ENCODE data around the gene CHN2.

CHN2 gene

GRCh38 chr7:29287366-29287765 lies 92.8 kb downstream of the CHN2 start:
- no peak for DNase-seq
- H3K4me3 ChIP-seq: no peak overlapping the region
- intact Hi-C loops (cut with DNase I; ENCODE audit: low total_unique reads): no loop called here
- no peaks in the 10 kb centered on the region for H3K4me1 ChIP-seq
- no peaks in the 10 kb centered on the region for H3K36me3 ChIP-seq
- no peaks in the 10 kb centered on the region for H3K9me3 ChIP-seq
- H3K27ac ChIP-seq: no peak overlapping the region
- TF ChIP-seq, protein P1, sequence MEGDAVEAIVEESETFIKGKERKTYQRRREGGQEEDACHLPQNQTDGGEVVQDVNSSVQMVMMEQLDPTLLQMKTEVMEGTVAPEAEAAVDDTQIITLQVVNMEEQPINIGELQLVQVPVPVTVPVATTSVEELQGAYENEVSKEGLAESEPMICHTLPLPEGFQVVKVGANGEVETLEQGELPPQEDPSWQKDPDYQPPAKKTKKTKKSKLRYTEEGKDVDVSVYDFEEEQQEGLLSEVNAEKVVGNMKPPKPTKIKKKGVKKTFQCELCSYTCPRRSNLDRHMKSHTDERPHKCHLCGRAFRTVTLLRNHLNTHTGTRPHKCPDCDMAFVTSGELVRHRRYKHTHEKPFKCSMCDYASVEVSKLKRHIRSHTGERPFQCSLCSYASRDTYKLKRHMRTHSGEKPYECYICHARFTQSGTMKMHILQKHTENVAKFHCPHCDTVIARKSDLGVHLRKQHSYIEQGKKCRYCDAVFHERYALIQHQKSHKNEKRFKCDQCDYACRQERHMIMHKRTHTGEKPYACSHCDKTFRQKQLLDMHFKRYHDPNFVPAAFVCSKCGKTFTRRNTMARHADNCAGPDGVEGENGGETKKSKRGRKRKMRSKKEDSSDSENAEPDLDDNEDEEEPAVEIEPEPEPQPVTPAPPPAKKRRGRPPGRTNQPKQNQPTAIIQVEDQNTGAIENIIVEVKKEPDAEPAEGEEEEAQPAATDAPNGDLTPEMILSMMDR (IDR thresholded peaks at IDR 0.05): no peak
- no peaks in the 10 kb centered on the region for H3K27me3 ChIP-seq

DNA sequence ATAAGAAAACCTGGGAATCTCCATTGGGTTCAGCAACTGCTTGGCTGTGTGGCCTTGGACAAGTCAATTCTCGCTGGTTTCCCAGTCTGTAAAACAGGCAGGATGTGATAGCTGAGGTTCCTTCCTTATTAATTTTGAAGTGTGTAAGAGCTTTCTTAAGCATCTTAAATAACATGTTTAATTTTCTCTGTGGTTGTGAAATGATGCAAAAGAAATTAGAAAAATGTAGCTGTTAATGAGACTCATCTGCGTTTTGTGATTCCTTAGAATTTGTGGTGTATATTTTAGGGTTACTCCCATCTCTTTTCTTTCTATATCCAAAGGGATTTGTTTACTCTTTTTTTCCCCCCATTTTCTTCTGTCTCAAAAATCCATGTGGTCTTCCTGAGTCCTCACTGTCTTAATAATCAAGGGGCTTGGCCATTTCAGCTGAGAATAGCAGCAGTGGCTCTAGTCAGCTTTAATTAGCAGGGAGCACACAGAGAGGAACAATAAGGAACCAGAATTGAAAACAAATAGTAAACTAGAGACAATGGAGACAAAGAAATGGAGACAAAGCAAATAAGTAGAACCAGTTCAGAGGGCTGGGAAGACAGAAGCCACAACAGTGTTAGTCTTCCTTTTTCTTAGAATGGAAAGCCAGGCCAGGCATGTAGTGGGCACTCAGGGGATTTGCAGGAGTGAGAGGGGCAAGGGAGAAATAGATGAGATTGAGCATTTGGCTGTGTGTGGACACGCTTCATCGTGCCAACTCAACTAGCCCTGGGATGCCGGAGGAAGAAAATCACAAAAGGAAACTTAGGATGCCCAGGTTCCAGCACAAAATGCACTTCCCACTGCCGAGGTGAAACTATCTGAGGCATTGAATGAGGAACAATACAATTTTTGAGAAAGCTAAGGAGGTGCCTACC lies 93.9 kb downstream of the CHN2 start:
- Histone ChIP-seq H3K27me3 (no peaks in the 10 kb centered on the region), H3K36me3 (no peaks in the 10 kb centered on the region), H3K4me1 (no peaks in the 10 kb centered on the region), H3K27ac (no peak overlapping the region), H3K9me3 (no peaks in the 10 kb centered on the region), H3K4me3 (no peak overlapping the region)
- intact Hi-C loops (cut with DNase I; ENCODE audit: low total_unique reads): no loop called here
- DNase-seq: no peak
- TF ChIP-seq, protein P1 (IDR thresholded peaks at IDR 0.05): no peak

DNA sequence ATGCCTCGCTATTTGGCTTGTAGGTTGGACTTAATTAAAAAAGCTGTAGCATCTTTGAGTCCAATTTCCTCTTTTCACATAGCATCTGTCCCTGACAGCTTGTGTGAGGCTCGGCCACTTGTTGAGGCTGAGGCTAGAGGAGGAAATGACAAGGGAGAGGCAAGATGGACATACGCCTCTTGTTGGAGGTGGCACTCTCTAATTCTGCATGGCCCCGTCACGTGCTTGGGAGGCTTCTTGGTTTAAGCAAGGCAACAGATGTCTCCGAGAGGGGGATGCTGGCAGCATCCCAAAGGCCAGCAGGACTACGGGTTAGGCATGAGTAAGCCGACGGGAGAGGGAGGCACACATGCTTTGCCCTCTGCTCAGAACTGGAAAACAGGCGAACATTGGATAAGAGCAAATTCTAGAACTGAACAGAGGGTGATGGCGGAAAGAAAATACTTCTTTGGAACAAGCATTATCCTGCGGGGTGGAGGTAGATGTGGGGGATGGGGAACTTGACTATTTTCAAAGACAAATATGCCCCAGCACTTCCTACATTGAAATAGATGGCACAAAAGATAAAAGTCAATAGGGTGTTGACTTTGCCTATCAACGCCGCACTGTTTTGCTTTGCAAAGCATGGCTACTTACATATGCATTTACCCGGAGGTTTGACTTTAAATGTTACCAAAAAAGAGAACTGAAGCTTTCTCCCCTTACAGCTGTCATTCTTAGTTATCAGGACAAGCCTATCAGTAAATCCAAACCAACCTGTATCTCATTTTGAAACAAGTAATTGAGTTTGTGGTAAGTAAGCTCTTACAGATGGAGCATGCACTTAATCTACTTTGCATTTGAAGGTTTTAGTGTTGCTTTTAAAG lies 94.8 kb downstream of the CHN2 start:
- no peaks in the 10 kb centered on the region for H3K9me3 ChIP-seq
- no peaks in the 10 kb centered on the region for H3K36me3 ChIP-seq
- H3K4me3 ChIP-seq: no peak overlapping the region
- no peaks in the 10 kb centered on the region for H3K27me3 ChIP-seq
- TF ChIP-seq, protein P1 (IDR thresholded peaks at IDR 0.05): no peak
- intact Hi-C loops (cut with DNase I; ENCODE audit: low total_unique reads): no loop called here
- H3K27ac ChIP-seq: no peak overlapping the region
- no peaks in the 10 kb centered on the region for H3K4me1 ChIP-seq
- peak in 1 of 2 donors; percentile 54 for DNase-seq

- no peak for DNase-seq
- intact Hi-C loops (cut with DNase I; ENCODE audit: low total_unique reads): no loop called here
- H3K9me3 ChIP-seq: no peaks in the 10 kb centered on the region
- H3K27me3 ChIP-seq: no peaks in the 10 kb centered on the region
- no peak overlapping the region for H3K4me3 ChIP-seq
- H3K27ac ChIP-seq: no peak overlapping the region
- H3K4me1 ChIP-seq: no peaks in the 10 kb centered on the region
- no peaks in the 10 kb centered on the region for H3K36me3 ChIP-seq
- TF ChIP-seq, protein P1 (IDR thresholded peaks at IDR 0.05): no peak
These were observed 96.3 kb downstream of the CHN2 start for GRCh38 chr7:29290829-29291228.

DNA sequence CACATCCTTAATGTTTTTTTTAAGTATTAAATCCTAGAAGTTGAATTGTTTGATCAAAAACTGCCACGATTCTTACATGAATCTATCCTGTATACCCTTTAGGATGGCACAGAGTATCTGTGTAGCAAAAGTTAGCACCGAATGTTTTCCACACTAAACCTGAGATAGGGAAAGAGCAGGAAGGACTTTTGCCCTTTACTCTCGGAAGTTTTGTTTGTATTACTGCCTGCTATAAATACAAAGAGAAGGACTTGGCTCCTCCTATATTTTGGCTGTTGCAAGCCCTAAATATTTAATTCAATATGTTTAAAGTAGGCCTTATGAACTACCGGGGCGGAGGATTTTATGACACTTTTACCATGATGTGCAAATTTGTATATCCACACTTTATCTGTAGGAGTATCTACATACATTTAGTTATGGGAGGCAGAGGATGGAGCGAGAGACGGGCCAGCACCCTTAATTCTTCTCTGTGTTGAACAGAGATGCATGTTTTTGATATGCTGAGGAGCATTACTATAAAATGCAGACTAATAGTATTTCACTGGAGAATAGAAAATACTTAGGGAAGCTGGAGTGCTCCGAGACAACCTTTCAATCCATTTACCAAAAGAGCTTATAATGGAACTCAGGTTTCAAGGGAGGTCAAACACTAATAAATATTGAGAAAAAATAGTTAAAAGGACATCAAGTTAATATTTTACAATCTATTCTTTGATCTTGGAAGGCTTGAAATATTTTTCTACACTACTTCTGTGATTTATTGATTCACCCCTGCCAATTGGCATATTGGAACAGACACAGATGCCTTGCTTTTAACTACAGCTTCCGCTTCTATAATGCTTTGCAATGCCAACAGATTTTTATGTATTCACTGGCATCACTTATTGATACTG lies 97.4 kb downstream of the CHN2 start:
- DNase-seq: no peak
- Histone ChIP-seq H3K27me3 (no peaks in the 10 kb centered on the region), H3K4me1 (no peaks in the 10 kb centered on the region), H3K27ac (no peak overlapping the region), H3K4me3 (no peak overlapping the region), H3K9me3 (no peaks in the 10 kb centered on the region), H3K36me3 (no peaks in the 10 kb centered on the region)
- intact Hi-C loops (cut with DNase I; ENCODE audit: low total_unique reads): no loop called here
- TF ChIP-seq, protein P1 (IDR thresholded peaks at IDR 0.05): no peak

All from tibial artery (tissue), 4 donors.